ENCODE measurements around the gene NRAP.

- no peak for TF ChIP-seq CTCF (IDR thresholded peaks at IDR 0.05)
- TF ChIP-seq ZFX (IDR thresholded peaks at IDR 0.05; ENCODE audit: borderline replicate concordance), result no peak
Observed at GRCh38 chr10:113663908-113664307, at the start of gene NRAP.

Data from 22Rv1 (cell line).